MM.1S (cell line): ENCODE measurements around the gene PIGS.

ENCODE experiments used
- DNase-seq: peaks from one replicate; pipeline ENCODE4 v3.0.0-alpha.2; 2015
- H2AFZ ChIP-seq: fragments of 300-600 bp; sonication (generic); 2 replicates; pipeline ENCODE4 v1.6.0; 2016; ENCODE audit warnings: antibody characterized with exemption, low read length
- H3F3A ChIP-seq: fragments of 300-600 bp; sonication (generic); 2 replicates; pipeline ENCODE4 v1.6.1; 2016; ENCODE audit warnings: mild to moderate bottlenecking, antibody characterized with exemption, low read length, moderate library complexity, mixed read lengths; ENCODE audit not compliant: insufficient read depth
- H3K27ac ChIP-seq: fragments of 300-600 bp; sonication (generic); 2 replicates; pipeline ENCODE4 v1.5.1; 2016; ENCODE audit warnings: mild to moderate bottlenecking, low read length
- H3K27me3 ChIP-seq: fragments of 300-600 bp; sonication (generic); replicated peaks from 2 replicates; pipeline ENCODE4 v1.6.0; 2016; ENCODE audit warnings: low read length; ENCODE audit not compliant: insufficient read depth
- H3K36me3 ChIP-seq: fragments of 300-600 bp; sonication (generic); replicated peaks from 2 replicates; pipeline ENCODE4 v1.6.1; 2016; ENCODE audit warnings: mild to moderate bottlenecking, low read length, mixed read lengths; ENCODE audit not compliant: insufficient read depth
- H3K4me1 ChIP-seq: fragments of 300-600 bp; sonication (generic); 2 replicates; pipeline ENCODE4 v1.6.1; 2016; ENCODE audit warnings: low read length, mixed read lengths
- H3K4me2 ChIP-seq: fragments of 300-600 bp; sonication (generic); 2 replicates; pipeline ENCODE4 v1.6.0; 2016; ENCODE audit warnings: low read depth, low read length
- H3K4me3 ChIP-seq: fragments of 300-600 bp; sonication (generic); 2 replicates; pipeline ENCODE4 v1.5.1; 2016; ENCODE audit warnings: low read length, mixed read lengths
- H3K79me2 ChIP-seq: fragments of 300-600 bp; sonication (generic); 2 replicates; pipeline ENCODE4 v1.6.1; 2016; ENCODE audit warnings: mixed run types, low read length, mixed read lengths
- H3K9ac ChIP-seq: fragments of 300-600 bp; sonication (generic); 2 replicates; pipeline ENCODE4 v1.6.1; 2016; ENCODE audit warnings: low read length, mixed read lengths
- H3K9me2 ChIP-seq: fragments of 300-600 bp; sonication (generic); replicated peaks from 2 replicates; pipeline ENCODE4 v1.6.1; 2016; ENCODE audit warnings: mild to moderate bottlenecking, low read length, mixed read lengths; ENCODE audit not compliant: insufficient read depth
- H3K9me3 ChIP-seq: fragments of 300-600 bp; sonication (generic); replicated peaks from 2 replicates; pipeline ENCODE4 v1.6.1; 2016; ENCODE audit warnings: mild to moderate bottlenecking, low read length, mixed read lengths; ENCODE audit not compliant: insufficient read depth
- H4K20me1 ChIP-seq: fragments of 300-600 bp; sonication (generic); 2 replicates; pipeline ENCODE4 v1.6.1; 2016; ENCODE audit warnings: mild to moderate bottlenecking, low read length, moderate library complexity, mixed read lengths; ENCODE audit not compliant: insufficient read depth
- EZH2 ChIP-seq: fragments of 300-600 bp; sonication (generic); optimal IDR thresholded peaks from 2 replicates; pipeline ENCODE3; 2017; ENCODE audit warnings: low read depth, mild to moderate bottlenecking, antibody characterized with exemption, low read length, mixed read lengths
- EZH2phosphoT487 ChIP-seq: fragments of 300-600 bp; sonication (generic); IDR thresholded peaks from 2 replicates; pipeline ENCODE4 v1.6.1; 2018; ENCODE audit warnings: antibody characterized with exemption, low read length
- TF ChIP-seq, protein P1 (sequence below): fragments of 300-600 bp; sonication (generic); IDR thresholded peaks from 2 replicates; pipeline ENCODE4 v1.5.1; 2016; ENCODE audit warnings: antibody characterized with exemption, low read length, mixed read lengths

The PIGS gene

DNA sequence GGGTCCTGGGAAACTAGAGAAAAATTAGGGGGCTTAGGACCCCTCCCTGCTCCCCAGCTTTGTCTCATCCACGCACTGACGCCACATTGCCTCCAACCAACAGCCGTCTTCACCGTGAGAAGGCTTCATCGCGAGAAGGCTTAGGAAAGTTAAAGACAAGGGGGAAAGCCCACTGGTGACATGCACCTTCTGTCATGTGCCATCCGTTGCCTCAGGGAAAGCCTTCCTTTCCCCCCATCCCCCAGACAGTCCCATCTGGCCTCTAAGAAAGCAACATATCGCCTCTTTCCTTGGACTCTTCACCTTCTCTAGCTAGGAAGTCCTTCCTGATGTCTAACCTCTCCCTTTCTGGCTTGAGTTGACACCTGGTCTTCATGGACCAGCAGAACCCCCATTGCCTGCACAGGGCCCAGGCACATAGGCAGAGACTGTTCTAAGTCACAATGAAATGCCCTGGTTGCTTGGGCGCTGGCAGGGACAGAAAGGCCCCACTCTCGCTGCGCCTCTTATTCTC lies 63.1 kb downstream of the PIGS start:
- Histone ChIP-seq H3K9me2 (no peaks in the 10 kb centered on the region), H3K9me3 (no peaks in the 10 kb centered on the region), H3K9ac (no peak overlapping the region), H3K36me3 (no peaks in the 10 kb centered on the region), H3K27ac (no peak overlapping the region), H3K27me3 (peaks cover 96% of the 10 kb centered on the region), H3K79me2 (no peaks in the 10 kb centered on the region), H3K4me1 (no peaks in the 10 kb centered on the region), H2AFZ (no peak overlapping the region), H3F3A (no peaks in the 10 kb centered on the region), H3K4me3 (no peak overlapping the region), H4K20me1 (no peaks in the 10 kb centered on the region), H3K4me2 (no peak overlapping the region)
- no peak for TF ChIP-seq EZH2phosphoT487
- TF ChIP-seq, protein P1, sequence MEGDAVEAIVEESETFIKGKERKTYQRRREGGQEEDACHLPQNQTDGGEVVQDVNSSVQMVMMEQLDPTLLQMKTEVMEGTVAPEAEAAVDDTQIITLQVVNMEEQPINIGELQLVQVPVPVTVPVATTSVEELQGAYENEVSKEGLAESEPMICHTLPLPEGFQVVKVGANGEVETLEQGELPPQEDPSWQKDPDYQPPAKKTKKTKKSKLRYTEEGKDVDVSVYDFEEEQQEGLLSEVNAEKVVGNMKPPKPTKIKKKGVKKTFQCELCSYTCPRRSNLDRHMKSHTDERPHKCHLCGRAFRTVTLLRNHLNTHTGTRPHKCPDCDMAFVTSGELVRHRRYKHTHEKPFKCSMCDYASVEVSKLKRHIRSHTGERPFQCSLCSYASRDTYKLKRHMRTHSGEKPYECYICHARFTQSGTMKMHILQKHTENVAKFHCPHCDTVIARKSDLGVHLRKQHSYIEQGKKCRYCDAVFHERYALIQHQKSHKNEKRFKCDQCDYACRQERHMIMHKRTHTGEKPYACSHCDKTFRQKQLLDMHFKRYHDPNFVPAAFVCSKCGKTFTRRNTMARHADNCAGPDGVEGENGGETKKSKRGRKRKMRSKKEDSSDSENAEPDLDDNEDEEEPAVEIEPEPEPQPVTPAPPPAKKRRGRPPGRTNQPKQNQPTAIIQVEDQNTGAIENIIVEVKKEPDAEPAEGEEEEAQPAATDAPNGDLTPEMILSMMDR: no peak
- no peak for TF ChIP-seq EZH2
- DNase-seq: no peak

DNA sequence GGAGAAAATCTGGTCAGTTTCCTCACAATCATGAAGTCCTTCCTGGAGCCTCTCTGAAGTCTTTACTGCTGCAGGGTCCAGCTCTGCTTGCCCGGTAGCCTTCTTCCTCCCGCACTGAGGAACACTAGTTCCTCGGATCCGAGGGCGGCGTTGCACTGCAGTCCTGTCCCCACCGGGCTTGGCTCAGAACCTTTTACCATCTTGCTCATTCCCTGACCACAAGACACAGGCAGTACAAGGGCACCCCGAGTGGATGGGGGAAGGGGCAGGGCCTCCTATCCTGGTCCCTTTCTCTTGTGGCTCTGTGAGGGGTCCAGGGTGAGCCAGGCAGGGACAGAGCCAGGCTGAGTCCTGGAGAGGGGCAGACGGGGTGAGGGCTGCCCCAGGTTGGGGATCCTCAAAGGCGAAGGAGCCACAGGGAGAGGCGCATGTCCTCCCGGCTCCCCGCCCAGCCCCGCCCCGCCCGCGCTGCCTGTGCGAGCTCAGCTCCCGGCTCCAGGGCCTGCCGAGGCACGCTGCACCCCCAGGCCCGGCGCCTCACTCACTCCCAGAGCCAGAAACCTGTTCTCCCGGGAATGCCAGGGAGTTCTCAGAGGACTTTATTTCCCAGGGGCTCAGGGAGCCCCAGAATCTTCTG lies 63.6 kb downstream of the PIGS start:
- Histone ChIP-seq H2AFZ (no peak overlapping the region), H3K27me3 (peaks cover 96% of the 10 kb centered on the region)

DNA sequence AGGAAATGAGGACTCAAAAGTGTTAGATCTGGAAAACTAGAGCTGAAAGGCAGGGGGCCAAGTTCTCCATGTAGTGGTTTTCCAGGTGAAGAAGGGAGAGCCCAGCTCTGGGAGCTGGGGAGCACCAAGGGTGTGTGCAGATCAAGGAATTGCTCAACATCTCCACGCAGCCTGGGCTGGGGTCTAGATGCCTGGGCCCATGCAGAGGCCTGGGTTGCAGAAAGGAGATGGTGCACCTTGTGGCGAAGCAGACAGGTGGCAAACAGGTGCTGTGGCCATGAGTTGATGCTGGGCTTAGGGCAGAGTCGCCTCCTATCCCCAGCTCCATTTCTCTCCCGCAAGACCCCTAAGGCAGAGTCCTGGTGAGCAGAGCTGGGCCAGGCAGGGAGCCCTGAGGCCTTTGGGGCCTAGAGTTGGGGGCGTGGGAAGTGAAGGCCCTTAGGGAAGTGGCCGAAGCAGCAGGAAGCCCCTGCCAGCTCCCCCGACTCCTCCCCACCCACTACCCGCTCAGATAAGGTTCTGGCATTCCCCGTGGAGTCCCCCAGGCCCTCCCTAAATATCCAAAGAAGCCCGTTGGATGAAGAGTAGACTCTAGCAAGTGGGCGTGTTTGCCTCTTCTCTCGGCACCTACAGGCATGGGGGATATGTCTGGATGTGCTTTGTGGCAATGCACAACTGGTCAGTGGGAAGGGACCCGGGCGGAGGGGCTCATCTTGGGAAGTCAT lies 64.4 kb downstream of the PIGS start:
- H3K4me3 ChIP-seq: no peak overlapping the region
- no peaks in the 10 kb centered on the region for H4K20me1 ChIP-seq
- no peaks in the 10 kb centered on the region for H3K9me2 ChIP-seq
- no peaks in the 10 kb centered on the region for H3K4me1 ChIP-seq
- peaks cover 96% of the 10 kb centered on the region for H3K27me3 ChIP-seq
- no peaks in the 10 kb centered on the region for H3F3A ChIP-seq
- H3K36me3 ChIP-seq: no peaks in the 10 kb centered on the region
- H3K4me2 ChIP-seq: no peak overlapping the region
- DNase-seq: no peak
- no peaks in the 10 kb centered on the region for H3K9me3 ChIP-seq
- TF ChIP-seq, protein P1: no peak
- TF ChIP-seq EZH2phosphoT487: no peak
- no peak for TF ChIP-seq EZH2
- H3K9ac ChIP-seq: no peak overlapping the region
- H3K27ac ChIP-seq: no peak overlapping the region
- H3K79me2 ChIP-seq: no peaks in the 10 kb centered on the region
- no peak overlapping the region for H2AFZ ChIP-seq

More for the DNA sequence above, 63.6 kb downstream of the PIGS start:
- Histone ChIP-seq H3K9me2 (no peaks in the 10 kb centered on the region), H3K4me3 (no peak overlapping the region), H3K79me2 (no peaks in the 10 kb centered on the region), H4K20me1 (no peaks in the 10 kb centered on the region), H3K27ac (no peak overlapping the region), H3K36me3 (no peaks in the 10 kb centered on the region), H3K4me1 (no peaks in the 10 kb centered on the region), H3F3A (no peaks in the 10 kb centered on the region), H3K9me3 (no peaks in the 10 kb centered on the region), H3K4me2 (no peak overlapping the region), H3K9ac (no peak overlapping the region)
- no peak for TF ChIP-seq EZH2phosphoT487
- TF ChIP-seq, protein P1: no peak
- no peak for TF ChIP-seq EZH2
- DNase-seq: no peak
